CD14-positive monocyte (primary cell): Measurements from ENCODE around the gene SNX18. TPM values are rescaled to one million over a fixed set of nuclear protein-coding genes. Genes with fewer than 3 reads are reported as not detected.

Source experiments
- DNase-seq, 3 donors: peaks; one replicate each; pipeline ENCODE4 v3.0.0-alpha.2; 2011 to 2022
- H2AFZ ChIP-seq: 2 replicates; pipeline ENCODE4 v1.6.0; 2012; ENCODE audit warnings: mild to moderate bottlenecking, low read depth, low read length, inconsistent platforms; ENCODE audit not compliant: insufficient read depth, poor library complexity, severe bottlenecking
- H3K27ac ChIP-seq, 2 donors: 1 replicate in 1 of 2; 2 replicates in 1 of 2; pipeline ENCODE4 v1.5.1; 2012 to 2013; ENCODE audit warnings: low read length in 2 of 2, control low read depth in 1 of 2, inconsistent platforms in 1 of 2, low read depth in 1 of 2, mild to moderate bottlenecking in 1 of 2
- H3K27me3 ChIP-seq, 2 donors: one replicate each; pipeline versions ENCODE4 v1.6.0 to v1.6.1; 2011 to 2013; ENCODE audit warnings: low read length in 2 of 2; ENCODE audit not compliant: control insufficient read depth in 2 of 2, insufficient read depth in 2 of 2
- H3K36me3 ChIP-seq, 2 donors: replicated peaks in 1 of 2; 1 replicate in 1 of 2; 2 replicates in 1 of 2; pipeline versions ENCODE4 v1.5.1 to v1.6.1; 2012 to 2013; ENCODE audit warnings: low read length in 2 of 2, control low read depth in 1 of 2, inconsistent platforms in 1 of 2, mild to moderate bottlenecking in 1 of 2; ENCODE audit not compliant: insufficient read depth in 2 of 2, control insufficient read depth in 1 of 2
- H3K4me1 ChIP-seq, 2 donors: 1 replicate in 1 of 2; 2 replicates in 1 of 2; pipeline versions ENCODE4 v1.5.1 to v1.6.1; 2012 to 2013; ENCODE audit warnings: low read length in 2 of 2, control low read depth in 1 of 2, inconsistent platforms in 1 of 2, mild to moderate bottlenecking in 1 of 2, moderate library complexity in 1 of 2; ENCODE audit not compliant: insufficient read depth in 2 of 2, control insufficient read depth in 1 of 2
- H3K4me2 ChIP-seq: replicated peaks from 2 replicates; pipeline ENCODE3; 2012; ENCODE audit warnings: low read length, moderate library complexity, mild to moderate bottlenecking; ENCODE audit not compliant: poor library complexity, severe bottlenecking; ENCODE audit errors: extremely low read depth
- H3K4me3 ChIP-seq, 3 experiments: fragments of 200-600 bp in 1 of 3; sonication (generic) in 1 of 3; replicated peaks in 1 of 3; 1 replicate in 2 of 3; 2 replicates in 1 of 3; pipeline ENCODE4 v1.5.1; 2011 to 2013; ENCODE audit warnings: low read length in 3 of 3, mild to moderate bottlenecking in 3 of 3, control low read depth in 2 of 3, low read depth in 2 of 3, inconsistent platforms in 1 of 3, moderate library complexity in 1 of 3
- H3K79me2 ChIP-seq: 2 replicates; pipeline ENCODE4 v1.6.0; 2012; ENCODE audit warnings: mild to moderate bottlenecking, control low read depth, inconsistent platforms, low read length, moderate library complexity; ENCODE audit not compliant: insufficient read depth
- H3K9ac ChIP-seq: 2 replicates; pipeline ENCODE4 v1.6.0; 2017; ENCODE audit warnings: low read length, mild to moderate bottlenecking; ENCODE audit not compliant: insufficient read depth, poor library complexity, severe bottlenecking
- H3K9me3 ChIP-seq, 2 donors: replicated peaks in 1 of 2; 1 replicate in 1 of 2; 2 replicates in 1 of 2; pipeline versions ENCODE4 v1.5.1 to v1.6.1; 2012 to 2013; ENCODE audit warnings: low read length in 2 of 2, control low read depth in 1 of 2; ENCODE audit not compliant: control insufficient read depth in 1 of 2, insufficient read depth in 1 of 2
- H4K20me1 ChIP-seq: 2 replicates; pipeline ENCODE4 v1.6.0; 2012; ENCODE audit warnings: mild to moderate bottlenecking, low read length, control low read depth, moderate library complexity; ENCODE audit not compliant: insufficient read depth
- H3K27ac Mint-ChIP-seq, 7 donors: one replicate each; pipeline ENCODE4 v1.8.0; 2020; ENCODE audit warnings: mild to moderate bottlenecking in 7 of 7, mixed read lengths in 7 of 7, moderate library complexity in 6 of 7, inconsistent platforms in 2 of 7
- H3K27me3 Mint-ChIP-seq, 3 donors: one replicate each; pipeline ENCODE4 v1.8.0; 2021 to 2022; ENCODE audit warnings: low read depth in 3 of 3, mild to moderate bottlenecking in 3 of 3, mixed read lengths in 3 of 3, moderate library complexity in 3 of 3, inconsistent platforms in 1 of 3
- H3K36me3 Mint-ChIP-seq, 2 donors: one replicate each; pipeline ENCODE4 v1.8.0; 2020; ENCODE audit warnings: mixed read lengths in 2 of 2, inconsistent platforms in 1 of 2, mild to moderate bottlenecking in 1 of 2
- H3K4me1 Mint-ChIP-seq: one replicate; pipeline ENCODE4 v1.8.0; 2020; ENCODE audit warnings: mild to moderate bottlenecking, mixed read lengths
- H3K4me3 Mint-ChIP-seq, 2 donors: one replicate each; pipeline ENCODE4 v1.8.0; 2020; ENCODE audit warnings: mild to moderate bottlenecking in 2 of 2, mixed read lengths in 2 of 2, moderate library complexity in 1 of 2
- H3K9me3 Mint-ChIP-seq, 7 donors: one replicate each; pipeline ENCODE4 v1.8.0; 2020 to 2022; ENCODE audit warnings: mixed read lengths in 7 of 7, mild to moderate bottlenecking in 6 of 7, moderate library complexity in 6 of 7, inconsistent platforms in 2 of 7
- CTCF ChIP-seq: fragments of 200-600 bp; IDR thresholded peaks from one replicate; pipeline ENCODE4 v1.8.0; 2022; ENCODE audit warnings: antibody characterized with exemption, mild to moderate bottlenecking
- WGBS: methylation state at CpG from one replicate; pipeline ENCODE4 v1.1.5; 2013; ENCODE audit warnings: missing lambda C conversion rate; ENCODE audit not compliant: insufficient coverage; 5-methylcytosine and 5-hydroxymethylcytosine counted together
- intact Hi-C, 2 donors: fragments of 100-400 bp; cut with micrococcal nuclease; formaldehyde crosslinking; loops; one replicate each; pipeline versions ENCODE4 v1.15.0 to v1.15.1; 2023
- polyA plus RNA-seq, 3 donors: library from polyadenylated mRNA; depleted of rRNA in 1 of 3; unstranded in 2 of 3; stranded (reverse) in 1 of 3; fragments of 300-500 nt in 2 of 3; fragments of >200 nt in 1 of 3; fragmentation: Illumina TruSeq in 2 of 3; gene quantifications; 1 replicate in 2 of 3; 2 replicates in 1 of 3; pipeline ENCODE4 v1.2.3, GENCODE V29; 2012 to 2021

SNX18 gene
- polyA plus RNA-seq, 3 donors = 6.8 to 33.3 (median 12.4) TPM

GRCh38 chr5:54525261-54525660, 7.7 kb downstream of the SNX18 start:
- no peaks in the 10 kb centered on the region for H3K9me3 ChIP-seq
- H3K27ac ChIP-seq = peak overlapping the region in 1 of 2 donors; percentile 92
- H3K27me3 ChIP-seq = no peaks in the 10 kb centered on the region
- Mint-ChIP-seq H3K4me1 (peaks cover 8% of the 10 kb centered on the region), H3K4me3 (peak overlapping the region; percentile 82 to 96), H3K27ac (peak overlapping the region in 3 of 7 donors; percentile 44 to 94 (median 87)), H3K27me3 (no peaks in the 10 kb centered on the region), H3K36me3 (peaks cover 35 to 37% of the 10 kb centered on the region in 2 donors), H3K9me3 (no peaks in the 10 kb centered on the region)
- DNase-seq = no peak
- H3K4me1 ChIP-seq = peaks cover 74 to 97% of the 10 kb centered on the region in 2 donors
- peak overlapping the region; percentile 89 for H3K4me2 ChIP-seq
- peak overlapping the region; percentile 51 for H3K9ac ChIP-seq
- H3K4me3 ChIP-seq = peak overlapping the region in 1 of 3 experiments; percentile 91
- peaks cover 2 to 41% of the 10 kb centered on the region in 2 donors for H3K36me3 ChIP-seq
- H2AFZ ChIP-seq = no peak overlapping the region
- peaks cover 100% of the 10 kb centered on the region for H3K79me2 ChIP-seq
- WGBS = no CpG with 5 or more reads among the region's 4 CpGs
- H4K20me1 ChIP-seq = peaks cover 100% of the 10 kb centered on the region
- intact Hi-C loops = loop anchor here (10.0 kb wide), 3 partner anchors 90 to 220 kb away; no protein-coding TSS in a partner anchor
- no peak for TF ChIP-seq CTCF

- intact Hi-C loops = loop anchor here (10.0 kb wide), 3 partner anchors 89 to 219 kb away; no protein-coding TSS in a partner anchor
- no peak for TF ChIP-seq CTCF
- peaks cover 74 to 96% of the 10 kb centered on the region in 2 donors for H3K4me1 ChIP-seq
- peaks cover 2 to 41% of the 10 kb centered on the region in 2 donors for H3K36me3 ChIP-seq
- H4K20me1 ChIP-seq = peaks cover 100% of the 10 kb centered on the region
- Mint-ChIP-seq H3K4me3 (peak overlapping the region in 1 of 2 donors; percentile 14), H3K27ac (peak overlapping the region in 6 of 7 donors; percentile 20 to 94 (median 48)), H3K4me1 (peaks cover 8% of the 10 kb centered on the region), H3K36me3 (peaks cover 37 to 38% of the 10 kb centered on the region in 2 donors), H3K27me3 (no peaks in the 10 kb centered on the region), H3K9me3 (no peaks in the 10 kb centered on the region)
- no peaks in the 10 kb centered on the region for H3K27me3 ChIP-seq
- WGBS = no CpG with 5 or more reads among the region's 6 CpGs
- no peak overlapping the region for H2AFZ ChIP-seq
- no peak for DNase-seq
- no peak overlapping the region for H3K4me3 ChIP-seq
- no peaks in the 10 kb centered on the region for H3K9me3 ChIP-seq
- peaks cover 100% of the 10 kb centered on the region for H3K79me2 ChIP-seq
- peak overlapping the region; percentile 89 for H3K4me2 ChIP-seq
- peak overlapping the region in 1 of 2 donors; percentile 92 for H3K27ac ChIP-seq
- H3K9ac ChIP-seq = no peak overlapping the region
These were observed 8.1 kb downstream of the SNX18 start for GRCh38 chr5:54525692-54526091.
